ENCODE results near the gene KANSL1. TPM values are rescaled to one million over a fixed set of nuclear protein-coding genes. Genes with fewer than 3 reads are reported as not detected.

Gene KANSL1
- total and polyA plus RNA-seq, 2 of the 4 experiments (the other 2 are of a cell fraction): 19.1 to 49.6 TPM

- POLR2A ChIA-PET (ENCODE audit: unreplicated experiment): no interaction called here
- no peak for ATAC-seq (ENCODE audit: low read depth)
These were observed 158.0 kb downstream of the KANSL1 start for GRCh38 chr17:46035112-46035818.

More at GRCh38 chr17:46035112-46035818, 158.0 kb downstream of the KANSL1 start:
- DNase-seq: no peak
- no peak overlapping the region for H3K9ac ChIP-seq (ENCODE audit: low read depth, low read length)
- no peaks in the 10 kb centered on the region for H3K9me3 ChIP-seq (ENCODE audit: control insufficient read depth, insufficient read depth, low read length)
- H3K27ac ChIP-seq (ENCODE audit: insufficient read depth, low read length): no peak overlapping the region
- no peak overlapping the region for H4K5ac ChIP-seq (ENCODE audit: low read depth, low read length)
- H2BK15ac ChIP-seq (ENCODE audit: low read depth, low read length): no peak overlapping the region
- H4K91ac ChIP-seq (ENCODE audit: insufficient read depth, low read depth, low read length): no peak overlapping the region
- dilution Hi-C loops (cut with HindIII; ENCODE audit: low sequenced_read_pairs, unreplicated experiment) (no loop called here), in situ Hi-C loops (cut with MboI; ENCODE audit: low sequenced_read_pairs) (no loop called here), intact Hi-C loops (cut with micrococcal nuclease) (no loop called here)
- no CpG with 5 or more reads among the region's 3 CpGs for WGBS, 2 experiments (ENCODE audit: extremely low coverage in 2 of 2, insufficient read length in 1 of 2)
- H3K14ac ChIP-seq (replicated peaks; ENCODE audit: low read depth, low read length): no peak overlapping the region
- H4K20me1 ChIP-seq (ENCODE audit: insufficient read depth, low read length): peaks cover 7% of the 10 kb centered on the region
- H2BK5ac ChIP-seq (ENCODE audit: low read depth, low read length, poor library complexity, severe bottlenecking): no peak overlapping the region
- BruUV-seq (replicated peaks): no TSS peak
- H3K9me1 ChIP-seq (ENCODE audit: insufficient read depth, low read length): peaks cover 11% of the 10 kb centered on the region; the same call in 1 of the 2 replicates
- no peak overlapping the region for H2BK20ac ChIP-seq (ENCODE audit: low read depth, low read length)
- H3K27me3 ChIP-seq (ENCODE audit: control insufficient read depth, insufficient read depth, low read length): no peaks in the 10 kb centered on the region
- H3K4me1 ChIP-seq (ENCODE audit: control insufficient read depth, insufficient read depth, low read length): no peaks in the 10 kb centered on the region
- H3K56ac ChIP-seq (ENCODE audit: extremely low read depth, insufficient read depth, low read length): no peak overlapping the region
- H4K8ac ChIP-seq (ENCODE audit: low read depth in 2 of 2, low read length in 2 of 2): no peak overlapping the region
- no peak overlapping the region for H3K23ac ChIP-seq (ENCODE audit: low read depth, low read length)
- CTCF ChIA-PET: no interaction called here
- peaks cover 17 to 38% of the 10 kb centered on the region in 2 experiments for H3K79me1 ChIP-seq (ENCODE audit: low read depth in 1 of 2, low read length in 2 of 2)
- no peak for TF ChIP-seq CEBPB (IDR thresholded peaks at IDR 0.05; ENCODE audit: low read depth, low read length)
- TF ChIP-seq SMC3 (IDR thresholded peaks at IDR 0.05; ENCODE audit: low read depth, low read length): no peak
- no peak for TF ChIP-seq POLR2A (IDR thresholded peaks at IDR 0.05; ENCODE audit: low read depth, low read length)
- no peak for TF ChIP-seq BHLHE40 (IDR thresholded peaks at IDR 0.05; ENCODE audit: low read depth, low read length)
- TF ChIP-seq CTCF (conservative IDR thresholded peaks at IDR 0.05; ENCODE audit: low read depth, low read length): no peak
- no peak for TF ChIP-seq ELK1 (IDR thresholded peaks at IDR 0.05; ENCODE audit: borderline replicate concordance, low read depth, low read length)
- TF ChIP-seq RAD21 (IDR thresholded peaks at IDR 0.05; ENCODE audit: low read length): no peak
- H3K4ac ChIP-seq (ENCODE audit: low read depth, low read length): no peak overlapping the region
- no peak overlapping the region for H3K4me2 ChIP-seq (ENCODE audit: low read depth, low read length)
- no peak overlapping the region for H2AK9ac ChIP-seq (replicated peaks; ENCODE audit: low read depth, low read length, poor library complexity)
- no peak overlapping the region for H2BK120ac ChIP-seq (ENCODE audit: low read depth, low read length)
- H3K36me3 ChIP-seq (ENCODE audit: control insufficient read depth, insufficient read depth, low read length): peaks cover 73% of the 10 kb centered on the region
- no peak overlapping the region for H2AK5ac ChIP-seq (ENCODE audit: low read depth, low read length)
- H2AFZ ChIP-seq (replicated peaks; ENCODE audit: low read length, poor library complexity): no peak overlapping the region
- H3K18ac ChIP-seq (ENCODE audit: low read depth, low read length): no peak overlapping the region
- no peak overlapping the region for H3K4me3 ChIP-seq (ENCODE audit: insufficient read depth, low read depth, low read length)

Data from IMR-90 (cell line).